ENCODE measurements around the gene TBCK.

TBCK gene

GRCh38 chr4:106036334-106036733, 279.7 kb downstream of the TBCK start:
- no peak for DNase-seq

- DNase-seq: no peak
Observed at GRCh38 chr4:106035204-106035603, 280.8 kb downstream of the TBCK start.

GRCh38 chr4:106034751-106035150, 281.3 kb downstream of the TBCK start:
- DNase-seq: no peak

GRCh38 chr4:106034220-106034619, 281.8 kb downstream of the TBCK start:
- no peak for DNase-seq

- no peak for DNase-seq
Observed at GRCh38 chr4:106033469-106033868, 282.5 kb downstream of the TBCK start.

DNA sequence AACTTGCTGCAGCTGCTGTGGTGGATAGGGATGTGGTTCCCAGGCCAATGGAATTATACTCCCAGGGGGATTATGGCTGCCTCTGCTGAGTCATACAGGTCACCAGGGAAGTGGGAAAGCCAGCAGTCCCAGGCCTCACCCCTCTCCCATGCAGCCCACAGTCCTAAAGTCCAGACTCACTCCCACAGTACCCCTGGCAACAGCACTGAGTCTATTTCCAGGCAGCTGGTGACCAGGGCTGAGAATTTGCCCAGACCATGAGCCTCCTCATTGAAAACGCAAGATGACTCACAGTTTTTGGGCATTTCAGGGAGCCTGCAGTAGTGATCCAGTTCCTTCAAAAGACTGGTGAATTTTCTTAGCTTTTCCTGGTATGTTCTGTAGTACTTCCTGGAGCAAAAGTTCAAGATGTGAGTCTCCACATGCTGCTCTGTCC, 283.1 kb downstream of the TBCK start:
- no peak for DNase-seq

DNA sequence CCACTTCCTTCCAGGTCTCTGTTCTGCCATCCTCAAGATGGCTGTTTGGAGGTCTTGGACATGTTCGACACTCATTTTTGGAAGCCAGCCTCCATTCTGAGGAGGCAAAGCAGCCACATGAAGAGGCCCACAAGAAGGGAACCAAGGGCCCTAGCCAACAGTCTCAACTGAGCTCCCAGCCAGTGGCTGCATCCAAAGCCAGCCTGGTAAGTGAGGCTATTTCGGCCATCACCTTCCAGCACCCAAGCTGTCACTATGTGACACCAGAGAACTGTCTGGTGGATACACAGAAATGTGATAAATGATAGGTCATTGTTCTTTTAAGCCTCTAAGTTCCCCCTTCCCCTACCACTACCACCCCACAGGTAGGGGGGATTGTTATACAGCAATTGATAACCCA, 293.6 kb downstream of the TBCK start:
- no peak for DNase-seq

- DNase-seq: no peak
Observed at GRCh38 chr4:106021737-106022410, 294.1 kb downstream of the TBCK start.

- no peak for DNase-seq
Observed at GRCh38 chr4:106019771-106020170, 296.2 kb downstream of the TBCK start.

GRCh38 chr4:106017975-106018374, 298.0 kb downstream of the TBCK start:
- no peak for DNase-seq

- no peak for DNase-seq
Observed at GRCh38 chr4:106011387-106011786, 304.6 kb downstream of the TBCK start.

DNA sequence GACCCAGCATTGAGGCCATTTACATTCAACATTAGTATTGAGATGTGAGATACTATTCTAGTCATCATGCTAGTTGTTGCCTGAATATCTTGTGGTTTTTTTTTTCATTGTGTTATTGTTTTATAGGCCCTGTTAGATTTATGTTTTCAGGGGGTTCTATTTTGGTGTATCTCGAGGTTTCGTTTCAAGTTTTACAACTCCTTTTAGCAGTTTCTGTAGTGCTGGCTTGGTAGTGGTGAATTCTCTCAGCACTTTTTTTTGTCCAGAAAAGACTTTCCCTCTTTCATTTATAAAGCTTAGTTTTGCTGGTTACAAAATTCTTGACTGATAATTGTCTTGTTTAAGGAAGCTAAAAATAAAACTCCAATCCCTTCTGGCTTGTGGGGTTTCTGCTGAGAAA, 305.2 kb downstream of the TBCK start:
- no peak for DNase-seq

DNA sequence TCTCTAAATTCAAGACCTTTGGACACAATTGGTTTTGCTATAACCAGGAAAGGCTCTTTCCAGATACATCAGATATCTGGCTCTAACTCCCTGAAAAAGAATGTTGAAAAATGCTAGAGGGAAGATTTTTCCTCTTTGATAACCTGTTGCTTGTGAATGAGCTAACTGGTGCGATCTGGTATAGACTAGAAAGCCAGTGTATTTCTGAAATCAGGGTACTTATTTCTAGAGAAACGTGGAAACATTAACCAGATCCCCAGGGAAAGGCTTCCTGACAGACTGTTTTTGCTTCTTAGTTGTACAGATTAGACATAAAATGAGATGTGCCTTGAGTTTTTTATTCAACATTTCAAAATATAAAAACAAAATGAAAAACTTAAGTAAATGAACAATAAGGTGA, 313.0 kb downstream of the TBCK start:
- no peak for DNase-seq

DNA sequence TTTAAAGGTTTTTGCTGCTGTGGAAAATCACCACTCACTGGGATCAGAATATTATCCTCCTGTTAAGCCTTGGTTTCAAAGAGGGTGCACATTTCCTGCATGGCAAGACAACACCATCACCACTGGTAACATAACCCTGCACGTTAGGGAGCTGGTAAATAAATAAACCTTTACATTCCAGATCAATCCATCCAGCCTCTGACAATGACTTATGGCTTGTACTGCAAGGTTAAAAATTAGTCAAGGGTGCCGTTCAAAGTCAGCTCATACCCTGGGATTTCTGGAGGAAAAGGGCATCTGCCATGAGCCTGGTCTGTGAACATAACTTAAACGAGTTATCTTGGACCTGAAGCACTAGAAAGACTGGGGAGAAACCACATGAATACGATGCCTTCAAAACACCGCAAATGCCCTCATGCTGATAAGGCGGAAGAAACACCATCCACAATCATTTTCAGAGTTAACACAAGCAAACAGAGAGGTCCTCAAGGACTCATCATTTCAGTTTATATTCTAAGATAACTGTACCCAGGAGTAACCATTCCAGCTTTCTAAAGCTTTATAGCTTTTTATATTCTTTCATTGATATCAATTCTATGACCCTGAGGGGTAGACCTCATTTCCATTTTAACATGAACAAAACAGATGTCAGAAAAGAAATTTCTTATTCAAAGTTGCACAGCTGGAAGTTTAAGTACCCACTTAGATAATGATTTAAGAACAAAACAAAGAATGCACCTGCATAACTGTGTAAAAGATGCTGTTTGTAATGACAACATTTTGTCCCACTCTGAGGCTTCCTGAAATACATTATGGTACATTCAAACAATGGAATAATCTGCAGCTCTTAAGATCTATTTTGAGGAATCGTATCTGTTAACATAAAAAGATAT, 317.6 kb downstream of the TBCK start:
- no peak for DNase-seq

DNA sequence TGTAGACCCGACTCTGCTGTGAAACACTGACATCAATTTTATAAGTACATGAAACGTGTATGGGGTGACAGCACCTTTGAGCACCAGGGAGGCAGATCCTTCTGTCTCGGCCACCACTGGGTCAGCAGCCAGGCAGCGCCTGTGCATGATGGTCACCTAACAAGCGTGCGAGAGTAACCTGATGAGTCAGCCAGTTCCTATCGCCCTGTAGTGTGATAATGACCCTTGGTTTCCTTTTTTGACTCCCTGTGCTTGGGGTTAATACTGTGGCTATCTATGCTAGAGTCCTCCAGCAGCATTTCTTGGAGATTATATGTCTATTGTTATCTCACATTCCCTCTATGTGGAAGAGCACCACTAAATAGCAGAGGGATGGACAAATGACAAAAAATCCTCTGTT, 319.2 kb downstream of the TBCK start:
- no peak for DNase-seq

GRCh38 chr4:105994841-105995501, 321.0 kb downstream of the TBCK start:
- DNase-seq: no peak

- DNase-seq: no peak
Observed at GRCh38 chr4:105994061-105994460, 321.9 kb downstream of the TBCK start.

GRCh38 chr4:105992641-105993305, 323.2 kb downstream of the TBCK start:
- DNase-seq: no peak

GRCh38 chr4:105991726-105992125, 324.3 kb downstream of the TBCK start:
- no peak for DNase-seq

Measured in NCI-H2171 treated with DMSO at 0.1 percent for 48 hours (cell line).